Measurements from ENCODE around the gene F13A1. TPM values are rescaled to one million over a fixed set of nuclear protein-coding genes. Genes with fewer than 3 reads are reported as not detected.

The F13A1 gene
- total RNA-seq, 5 donors from 2014 or later (not counting 1 experiment from before 2014, with no cell fraction given) = 0.18 to 4.8 (median 0.37) TPM; not detected in 1

GRCh38 chr6:6328451-6328850 lies 8.0 kb upstream of the F13A1 start:
- POLR2A ChIA-PET = no interaction called here

GRCh38 chr6:6323352-6323751 lies 2.9 kb upstream of the F13A1 start:
- CTCF ChIA-PET = no interaction called here
- H3K9me3 ChIP-seq = no peaks in the 10 kb centered on the region
- no peaks in the 10 kb centered on the region for H3K4me1 Mint-ChIP-seq
- H3K27ac ChIP-seq (ENCODE audit: low read length) = no peak overlapping the region
- no peak overlapping the region for H3K4me3 ChIP-seq (ENCODE audit: control insufficient read depth in 1 of 2, extremely low read depth in 1 of 2, low read length in 1 of 2)
- no peak overlapping the region for H3K4me3 Mint-ChIP-seq
- no peaks in the 10 kb centered on the region for H3K9me3 Mint-ChIP-seq
- DNase-seq = no peak
- H3K27ac Mint-ChIP-seq = no peak overlapping the region
- ATAC-seq (replicated peaks in 1 of 4) = no peak
- POLR2A ChIA-PET = no interaction called here
- H3K36me3 ChIP-seq (ENCODE audit: control insufficient read depth in 2 of 2, extremely low read depth in 1 of 2, insufficient read depth in 1 of 2, low read length in 1 of 2) = no peaks in the 10 kb centered on the region
- H3K27me3 ChIP-seq (replicated peaks in 1 of 2; ENCODE audit: control insufficient read depth in 2 of 2, extremely low read depth in 1 of 2, insufficient read depth in 2 of 2, low read length in 1 of 2) = peaks cover 4 to 22% of the 10 kb centered on the region in 2 experiments
- 65% methylated on average over 3 of the region's 5 CpGs for WGBS (ENCODE audit: insufficient coverage)
- no peaks in the 10 kb centered on the region for H3K4me1 ChIP-seq (ENCODE audit: control insufficient read depth in 1 of 2, extremely low read depth in 1 of 2, insufficient read depth in 2 of 2, low read length in 2 of 2)
- H3K27me3 Mint-ChIP-seq = peaks cover 38 to 58% of the 10 kb centered on the region in 2 donors
- H3K36me3 Mint-ChIP-seq = no peaks in the 10 kb centered on the region

More at GRCh38 chr6:6328451-6328850, 8.0 kb upstream of the F13A1 start:
- Histone ChIP-seq H3K4me1 (ENCODE audit: control insufficient read depth in 1 of 2, extremely low read depth in 1 of 2, insufficient read depth in 2 of 2, low read length in 2 of 2) (peaks cover 0 to 2% of the 10 kb centered on the region in 2 experiments), H3K4me3 (ENCODE audit: control insufficient read depth in 1 of 2, extremely low read depth in 1 of 2, low read length in 1 of 2) (no peak overlapping the region), H3K9me3 (no peaks in the 10 kb centered on the region), H3K27me3 (replicated peaks in 1 of 2; ENCODE audit: control insufficient read depth in 2 of 2, extremely low read depth in 1 of 2, insufficient read depth in 2 of 2, low read length in 1 of 2) (peaks cover 0 to 6% of the 10 kb centered on the region in 2 experiments), H3K36me3 (ENCODE audit: control insufficient read depth in 2 of 2, extremely low read depth in 1 of 2, insufficient read depth in 1 of 2, low read length in 1 of 2) (no peaks in the 10 kb centered on the region), H3K27ac (ENCODE audit: low read length) (no peak overlapping the region)
- Mint-ChIP-seq H3K4me3 (no peak overlapping the region), H3K4me1 (peaks cover 12 to 20% (median 18%) of the 10 kb centered on the region in 3 donors), H3K9me3 (no peaks in the 10 kb centered on the region), H3K36me3 (no peaks in the 10 kb centered on the region), H3K27me3 (peaks cover 1 to 15% of the 10 kb centered on the region in 2 donors), H3K27ac (no peak overlapping the region)
- CTCF ChIA-PET = interaction anchor here in 1 of 2 donors (0.6 kb wide), 1 partner anchor 1845 kb away, joined by 3 read pairs; no protein-coding TSS in a partner anchor
- no peak for ATAC-seq (replicated peaks in 1 of 4)
- 77% methylated on average over 2 of the region's 3 CpGs for WGBS (ENCODE audit: insufficient coverage)
- no peak for DNase-seq

- WGBS (ENCODE audit: insufficient coverage) = 20% methylated on average over 1 of the region's 4 CpGs
- no peak overlapping the region for H3K4me3 ChIP-seq (ENCODE audit: control insufficient read depth in 1 of 2, extremely low read depth in 1 of 2, low read length in 1 of 2)
These were observed 439 bp upstream of the F13A1 start for GRCh38 chr6:6320901-6321300.

DNA sequence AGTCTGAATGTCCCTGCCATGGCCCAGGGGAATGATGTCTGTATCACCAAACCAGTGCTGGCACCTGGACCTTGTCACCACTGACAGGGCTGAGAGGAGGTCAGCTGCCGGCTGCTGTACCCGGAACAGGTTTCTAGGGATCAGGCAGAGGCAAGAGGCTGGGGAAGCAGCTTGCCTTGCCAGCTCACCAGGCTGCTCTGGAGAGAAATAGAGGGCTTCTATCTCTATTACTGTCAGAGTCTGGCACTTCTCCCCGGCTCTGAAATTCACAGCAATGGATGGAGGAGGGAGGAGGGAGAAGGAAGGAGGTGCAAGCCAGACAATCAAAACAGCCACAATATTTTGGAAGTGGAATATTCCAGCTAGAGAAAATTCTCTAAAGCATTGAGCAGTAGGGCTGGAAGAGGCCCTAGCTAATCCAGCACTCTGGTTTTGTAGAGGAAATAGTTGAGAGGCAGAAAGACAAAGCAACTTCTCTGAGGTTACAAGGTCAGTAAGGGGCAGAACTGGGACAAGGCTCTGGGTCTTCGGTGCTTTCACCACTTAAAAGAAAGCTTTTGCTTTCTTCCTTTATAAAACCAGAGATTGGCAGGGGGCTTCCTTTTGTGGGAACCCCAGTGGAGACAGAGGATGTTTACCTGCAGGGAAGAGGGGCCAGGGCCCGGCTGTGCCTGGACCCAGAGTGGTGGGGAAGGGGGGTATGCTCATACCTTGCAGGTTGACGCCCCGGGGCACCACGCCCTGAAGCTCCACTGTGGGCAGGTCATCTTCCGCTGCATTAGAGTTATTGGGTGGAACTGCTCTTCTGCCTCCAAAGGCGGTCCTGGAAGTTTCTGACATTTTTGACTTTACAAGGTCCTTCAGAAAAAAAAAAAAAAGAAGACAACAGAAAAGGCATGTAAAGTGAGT lies 2.4 kb downstream of the F13A1 start:
- Histone ChIP-seq H3K4me3 (ENCODE audit: control insufficient read depth in 1 of 2, extremely low read depth in 1 of 2, low read length in 1 of 2) (no peak overlapping the region), H3K4me1 (ENCODE audit: control insufficient read depth in 1 of 2, extremely low read depth in 1 of 2, insufficient read depth in 2 of 2, low read length in 2 of 2) (no peaks in the 10 kb centered on the region)
- POLR2A ChIA-PET = no interaction called here

More at GRCh38 chr6:6320901-6321300, 439 bp upstream of the F13A1 start:
- POLR2A ChIA-PET = no interaction called here
- CTCF ChIA-PET = no interaction called here
- Mint-ChIP-seq H3K4me3 (no peak overlapping the region), H3K36me3 (no peaks in the 10 kb centered on the region), H3K4me1 (no peaks in the 10 kb centered on the region), H3K9me3 (no peaks in the 10 kb centered on the region), H3K27ac (no peak overlapping the region), H3K27me3 (peaks cover 55 to 59% of the 10 kb centered on the region in 2 donors)
- DNase-seq (no peak), ATAC-seq (replicated peaks in 1 of 4) (no peak)
- Histone ChIP-seq H3K36me3 (ENCODE audit: control insufficient read depth in 2 of 2, extremely low read depth in 1 of 2, insufficient read depth in 1 of 2, low read length in 1 of 2) (no peaks in the 10 kb centered on the region), H3K4me1 (ENCODE audit: control insufficient read depth in 1 of 2, extremely low read depth in 1 of 2, insufficient read depth in 2 of 2, low read length in 2 of 2) (no peaks in the 10 kb centered on the region), H3K27me3 (replicated peaks in 1 of 2; ENCODE audit: control insufficient read depth in 2 of 2, extremely low read depth in 1 of 2, insufficient read depth in 2 of 2, low read length in 1 of 2) (peaks cover 6 to 26% of the 10 kb centered on the region in 2 experiments), H3K27ac (ENCODE audit: low read length) (no peak overlapping the region), H3K9me3 (no peaks in the 10 kb centered on the region)

DNA sequence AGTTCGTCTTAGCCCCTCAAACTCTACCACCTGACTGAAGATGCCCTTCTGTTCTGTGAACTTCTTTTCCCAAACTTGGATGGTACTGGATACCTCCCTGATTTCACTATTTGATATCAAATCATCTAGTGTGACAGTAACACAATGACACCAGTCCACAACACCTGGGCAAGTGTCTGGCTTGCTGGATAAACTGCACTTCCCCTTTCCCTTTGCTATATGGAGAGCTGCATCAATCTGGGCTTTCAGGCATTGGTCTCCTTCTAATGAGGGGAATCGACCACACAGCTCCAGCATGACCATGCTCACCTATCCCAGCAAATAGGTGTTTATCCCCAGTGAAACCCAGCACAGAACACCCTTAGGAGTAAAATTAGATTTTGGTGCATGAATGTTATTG lies 3.1 kb downstream of the F13A1 start:
- ChIA-PET POLR2A (no interaction called here), CTCF (interaction anchor here in 1 of 2 donors (0.9 kb wide), 1 partner anchor 13 kb away, joined by 3 read pairs; no protein-coding TSS in a partner anchor)
- Histone ChIP-seq H3K4me3 (ENCODE audit: control insufficient read depth in 1 of 2, extremely low read depth in 1 of 2, low read length in 1 of 2) (no peak overlapping the region), H3K27ac (ENCODE audit: low read length) (no peak overlapping the region), H3K9me3 (no peaks in the 10 kb centered on the region), H3K36me3 (ENCODE audit: control insufficient read depth in 2 of 2, extremely low read depth in 1 of 2, insufficient read depth in 1 of 2, low read length in 1 of 2) (no peaks in the 10 kb centered on the region), H3K4me1 (ENCODE audit: control insufficient read depth in 1 of 2, extremely low read depth in 1 of 2, insufficient read depth in 2 of 2, low read length in 2 of 2) (no peaks in the 10 kb centered on the region), H3K27me3 (replicated peaks in 1 of 2; ENCODE audit: control insufficient read depth in 2 of 2, extremely low read depth in 1 of 2, insufficient read depth in 2 of 2, low read length in 1 of 2) (peaks cover 6 to 20% of the 10 kb centered on the region in 2 experiments)
- DNase-seq (no peak), ATAC-seq (replicated peaks in 1 of 4) (no peak)
- Mint-ChIP-seq H3K4me1 (no peaks in the 10 kb centered on the region), H3K27me3 (peaks cover 57 to 59% of the 10 kb centered on the region in 2 donors), H3K9me3 (no peaks in the 10 kb centered on the region), H3K36me3 (no peaks in the 10 kb centered on the region), H3K4me3 (no peak overlapping the region), H3K27ac (no peak overlapping the region)
- WGBS (ENCODE audit: insufficient coverage) = no CpG with 5 or more reads among the region's 2 CpGs

More for the DNA sequence above, 2.4 kb downstream of the F13A1 start:
- Mint-ChIP-seq H3K9me3 (no peaks in the 10 kb centered on the region), H3K4me1 (no peaks in the 10 kb centered on the region), H3K27me3 (peaks cover 62% of the 10 kb centered on the region in 2 donors), H3K36me3 (no peaks in the 10 kb centered on the region), H3K4me3 (no peak overlapping the region), H3K27ac (no peak overlapping the region)
- Histone ChIP-seq H3K9me3 (no peaks in the 10 kb centered on the region), H3K27me3 (replicated peaks in 1 of 2; ENCODE audit: control insufficient read depth in 2 of 2, extremely low read depth in 1 of 2, insufficient read depth in 2 of 2, low read length in 1 of 2) (peaks cover 6 to 20% of the 10 kb centered on the region in 2 experiments), H3K36me3 (ENCODE audit: control insufficient read depth in 2 of 2, extremely low read depth in 1 of 2, insufficient read depth in 1 of 2, low read length in 1 of 2) (no peaks in the 10 kb centered on the region), H3K27ac (ENCODE audit: low read length) (no peak overlapping the region)
- CTCF ChIA-PET = interaction anchor here in 1 of 2 donors (0.6 to 0.9 kb wide), 2 partner anchors 13 to 854 kb away, joined by 3 read pairs; no protein-coding TSS in a partner anchor
- 77% methylated on average over 3 of the region's 10 CpGs for WGBS (ENCODE audit: insufficient coverage)
- ATAC-seq (replicated peaks in 1 of 4) = no peak
- no peak for DNase-seq

GRCh38 chr6:6315660-6316059 lies 4.8 kb downstream of the F13A1 start:
- Mint-ChIP-seq H3K27ac (no peak overlapping the region), H3K4me3 (no peak overlapping the region), H3K27me3 (peaks cover 47 to 50% of the 10 kb centered on the region in 2 donors), H3K9me3 (no peaks in the 10 kb centered on the region), H3K36me3 (no peaks in the 10 kb centered on the region), H3K4me1 (no peaks in the 10 kb centered on the region)
- ChIA-PET CTCF (interaction anchor here in 1 of 2 donors (0.5 to 0.7 kb wide), 2 partner anchors 9 to 1237 kb away, joined by 3 to 7 read pairs; no protein-coding TSS in a partner anchor), POLR2A (interaction anchor here in 1 of 2 donors (0.6 kb wide), 1 partner anchor 15 kb away, joined by 3 read pairs; no protein-coding TSS in a partner anchor)
- DNase-seq = peak in 14 of 35 experiments; percentile 2 to 40 (median 10)
- Histone ChIP-seq H3K4me1 (ENCODE audit: control insufficient read depth in 1 of 2, extremely low read depth in 1 of 2, insufficient read depth in 2 of 2, low read length in 2 of 2) (no peaks in the 10 kb centered on the region), H3K9me3 (no peaks in the 10 kb centered on the region), H3K36me3 (ENCODE audit: control insufficient read depth in 2 of 2, extremely low read depth in 1 of 2, insufficient read depth in 1 of 2, low read length in 1 of 2) (no peaks in the 10 kb centered on the region), H3K4me3 (ENCODE audit: control insufficient read depth in 1 of 2, extremely low read depth in 1 of 2, low read length in 1 of 2) (no peak overlapping the region), H3K27ac (ENCODE audit: low read length) (no peak overlapping the region), H3K27me3 (replicated peaks in 1 of 2; ENCODE audit: control insufficient read depth in 2 of 2, extremely low read depth in 1 of 2, insufficient read depth in 2 of 2, low read length in 1 of 2) (peaks cover 3 to 15% of the 10 kb centered on the region in 2 experiments)
- WGBS (ENCODE audit: insufficient coverage) = 16% methylated on average over 3 of the region's 6 CpGs
- ATAC-seq (replicated peaks in 1 of 4) = no peak

Data from T-cell (primary cell).